GM18868 (cell line): ENCODE data around the gene GABRA4.

Source experiments
- ATAC-seq: cut with Tn5 transposase; IDR thresholded peaks from one replicate; pipeline ENCODE4 v1.9.1; 2021; ENCODE audit warnings: mild to moderate bottlenecking, moderate library complexity; ENCODE audit not compliant: unreplicated experiment

Gene GABRA4

DNA sequence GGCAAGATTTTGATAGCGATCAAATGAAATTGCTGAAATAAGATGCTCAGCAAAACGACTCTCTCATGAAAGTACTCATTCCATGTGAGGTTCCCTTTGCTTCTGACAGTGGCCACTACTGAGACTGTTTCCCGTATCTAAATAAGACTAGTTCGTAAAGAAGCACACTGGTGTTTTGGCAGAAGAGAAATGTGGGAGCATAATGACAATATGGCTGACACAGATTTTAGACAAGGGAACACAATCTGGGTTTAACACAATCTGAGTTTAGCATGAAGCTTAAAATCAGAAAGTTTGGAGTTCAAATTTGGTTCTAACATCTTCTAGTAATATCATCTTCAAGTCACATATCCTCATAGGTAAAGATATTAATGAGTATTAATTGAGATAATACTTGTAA is 13.7 kb downstream of the GABRA4 start:
- no peak for ATAC-seq

- ATAC-seq: no peak
Measured at GRCh38 chr4:46979283-46979682, 14.1 kb downstream of the GABRA4 start.

- no peak for ATAC-seq
Measured at GRCh38 chr4:46977245-46977644, 16.1 kb downstream of the GABRA4 start.

GRCh38 chr4:46975812-46976553 is 17.4 kb downstream of the GABRA4 start:
- ATAC-seq: peak; percentile 60

GRCh38 chr4:46974891-46975543 is 18.4 kb downstream of the GABRA4 start:
- no peak for ATAC-seq

GRCh38 chr4:46968847-46969246 is 24.5 kb downstream of the GABRA4 start:
- ATAC-seq: no peak

GRCh38 chr4:46967631-46968030 is 25.8 kb downstream of the GABRA4 start:
- no peak for ATAC-seq

DNA sequence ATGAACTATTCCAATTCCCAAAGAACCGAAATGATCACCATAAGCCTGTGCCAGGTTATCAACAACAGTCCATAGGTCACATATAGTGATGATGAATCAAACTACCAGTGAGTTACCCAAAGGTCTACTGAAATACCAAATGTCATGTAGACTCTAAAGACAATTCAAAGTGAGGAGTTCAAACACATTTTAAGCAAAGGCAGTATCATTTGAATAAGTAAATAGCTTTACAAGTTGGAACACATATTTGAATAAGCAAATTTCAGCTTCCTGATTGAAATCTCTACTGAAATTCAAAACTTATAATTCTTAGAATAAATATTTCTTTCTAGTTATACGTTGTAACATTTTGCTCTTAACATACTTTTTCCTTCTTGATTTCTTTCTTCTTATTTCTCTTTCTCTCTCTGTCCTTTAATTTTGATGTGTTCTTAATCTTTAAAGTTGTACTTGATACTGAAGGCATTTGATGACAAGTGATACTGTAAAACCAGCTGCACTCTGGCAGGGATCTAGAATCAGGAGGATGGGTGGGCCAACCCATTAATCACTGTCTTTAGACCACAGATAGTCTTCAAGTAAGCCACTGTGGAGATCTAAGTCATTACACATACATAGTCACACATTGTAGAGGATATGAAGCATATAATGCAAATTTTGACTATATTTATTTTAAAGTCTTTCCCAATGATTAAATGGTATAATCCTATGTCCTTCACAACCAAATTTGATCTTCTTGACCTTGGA is 34.5 kb downstream of the GABRA4 start:
- no peak for ATAC-seq

- no peak for ATAC-seq
Measured at GRCh38 chr4:46956451-46956850, 36.9 kb downstream of the GABRA4 start.

- no peak for ATAC-seq
Measured at GRCh38 chr4:46955601-46956000, 37.8 kb downstream of the GABRA4 start.

DNA sequence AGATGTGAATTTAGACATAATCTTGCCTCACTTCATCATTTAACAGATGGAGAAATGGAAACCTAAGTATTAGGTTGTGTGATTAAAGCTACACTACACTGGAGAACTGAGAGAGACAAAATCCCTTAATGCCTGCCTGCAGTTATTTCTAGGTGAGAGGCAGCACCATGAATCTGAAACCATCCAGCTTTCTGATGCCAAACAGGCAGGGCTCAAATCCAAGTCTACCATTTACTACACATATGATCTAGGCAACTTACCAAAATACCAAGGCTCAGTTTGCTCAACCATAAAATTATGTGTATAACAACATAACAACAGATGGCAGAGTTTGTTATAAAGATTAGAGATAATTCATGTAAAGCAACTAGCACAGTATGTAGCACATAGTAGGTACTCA is 38.7 kb downstream of the GABRA4 start:
- no peak for ATAC-seq

GRCh38 chr4:46953564-46953963 is 39.8 kb downstream of the GABRA4 start:
- ATAC-seq: no peak

DNA sequence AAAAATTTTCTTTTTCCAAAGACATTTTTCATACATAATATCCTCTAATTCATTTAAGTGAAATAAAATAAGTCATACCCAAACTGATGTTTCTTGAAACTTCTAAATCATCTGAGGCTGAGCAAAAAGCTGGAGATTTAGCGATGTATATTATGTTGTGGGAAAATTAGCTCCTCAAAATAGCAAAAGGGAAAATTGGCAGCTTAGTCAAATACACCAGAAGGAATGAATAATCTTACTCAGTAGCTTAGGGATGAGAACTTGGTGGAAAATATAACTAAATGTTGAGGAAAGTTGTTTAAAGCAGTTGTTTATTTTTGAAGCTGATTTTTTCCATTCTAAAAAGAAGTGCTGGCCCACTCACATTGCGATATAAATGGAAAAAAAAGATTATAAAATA is 40.9 kb downstream of the GABRA4 start:
- ATAC-seq: no peak

- ATAC-seq: no peak
Measured at GRCh38 chr4:46950826-46951225, 42.6 kb downstream of the GABRA4 start.

- ATAC-seq: no peak
Measured at GRCh38 chr4:46949822-46950221, 43.6 kb downstream of the GABRA4 start.

- no peak for ATAC-seq
Measured at GRCh38 chr4:46947541-46947940, 45.8 kb downstream of the GABRA4 start.

DNA sequence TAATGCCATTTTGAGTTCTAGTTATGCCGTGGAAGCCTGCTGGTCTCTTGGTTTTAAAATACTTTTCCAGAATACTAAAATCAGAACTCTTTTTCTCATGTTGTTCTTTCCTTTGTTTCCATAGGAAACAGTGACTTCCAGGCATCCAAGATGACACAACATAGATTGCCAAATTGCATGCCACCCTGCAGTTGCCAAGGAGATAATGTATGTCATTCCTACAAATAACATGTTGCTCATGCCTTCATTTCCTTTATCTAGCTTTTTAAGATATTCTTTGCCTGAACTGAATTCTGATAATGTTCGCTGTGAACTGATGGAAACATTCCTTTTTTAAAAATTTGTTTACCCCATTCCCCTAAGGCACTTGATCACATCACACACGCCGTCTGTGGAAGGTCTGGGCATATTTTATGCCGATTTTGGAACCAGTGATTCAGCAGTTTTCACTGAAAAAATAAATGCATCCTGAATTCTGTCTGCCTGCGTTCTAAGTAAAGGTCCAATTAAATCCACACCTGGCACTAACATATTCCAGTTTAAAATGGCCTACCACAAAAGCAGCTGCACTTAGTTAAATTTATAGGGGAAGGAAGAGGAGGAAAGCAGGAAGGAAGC is 46.4 kb downstream of the GABRA4 start:
- ATAC-seq: no peak

GRCh38 chr4:46945062-46945461 is 48.3 kb downstream of the GABRA4 start:
- ATAC-seq: no peak

DNA sequence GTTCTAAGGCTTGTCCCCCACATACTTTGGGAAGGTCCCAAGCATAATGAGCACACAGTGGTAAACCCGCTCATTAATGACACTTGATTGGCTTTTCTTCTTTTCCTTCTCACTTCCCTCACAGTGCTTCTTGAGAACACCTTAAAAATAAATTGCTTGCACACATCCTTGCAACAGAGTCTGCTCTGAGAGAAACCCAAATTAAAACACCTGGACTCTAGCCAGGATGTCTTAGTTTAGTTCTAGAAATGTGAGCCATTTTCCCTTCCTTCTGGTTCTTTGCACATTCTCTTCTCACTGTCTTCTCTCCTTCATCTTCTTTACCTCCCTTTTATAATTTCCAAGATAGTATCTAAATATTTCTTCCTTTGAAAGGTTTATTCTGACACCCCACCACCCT is 49.0 kb downstream of the GABRA4 start:
- no peak for ATAC-seq

GRCh38 chr4:46937493-46937892 is 55.9 kb downstream of the GABRA4 start:
- ATAC-seq: no peak

DNA sequence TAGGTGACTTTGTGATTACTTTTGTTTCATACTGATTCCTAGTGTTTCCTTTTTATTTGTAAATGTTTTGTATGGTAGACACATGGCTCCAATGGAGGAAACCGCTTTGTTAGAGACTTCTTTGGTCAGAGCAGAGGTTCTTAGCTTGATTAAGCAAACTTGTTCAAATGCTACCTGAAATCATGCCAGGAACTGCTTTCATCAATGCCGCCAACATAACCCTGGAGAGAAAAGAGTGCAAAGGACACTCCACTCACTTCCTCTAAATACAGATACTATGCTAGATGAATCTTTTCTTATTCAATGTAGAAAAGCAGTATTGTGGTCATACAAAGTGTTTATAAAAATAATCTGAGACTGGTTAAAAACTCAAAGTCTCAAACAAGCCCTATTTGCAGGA is 58.7 kb downstream of the GABRA4 start:
- ATAC-seq: no peak

- ATAC-seq: no peak
Measured at GRCh38 chr4:46933686-46934085, 59.7 kb downstream of the GABRA4 start.
